D341Med (cell line): Measurements from ENCODE around the gene TPP1.

Source experiments
- DNase-seq: peaks from one replicate; pipeline ENCODE4 v3.0.0; 2012; ENCODE audit warnings: low spot score

Gene TPP1

DNA sequence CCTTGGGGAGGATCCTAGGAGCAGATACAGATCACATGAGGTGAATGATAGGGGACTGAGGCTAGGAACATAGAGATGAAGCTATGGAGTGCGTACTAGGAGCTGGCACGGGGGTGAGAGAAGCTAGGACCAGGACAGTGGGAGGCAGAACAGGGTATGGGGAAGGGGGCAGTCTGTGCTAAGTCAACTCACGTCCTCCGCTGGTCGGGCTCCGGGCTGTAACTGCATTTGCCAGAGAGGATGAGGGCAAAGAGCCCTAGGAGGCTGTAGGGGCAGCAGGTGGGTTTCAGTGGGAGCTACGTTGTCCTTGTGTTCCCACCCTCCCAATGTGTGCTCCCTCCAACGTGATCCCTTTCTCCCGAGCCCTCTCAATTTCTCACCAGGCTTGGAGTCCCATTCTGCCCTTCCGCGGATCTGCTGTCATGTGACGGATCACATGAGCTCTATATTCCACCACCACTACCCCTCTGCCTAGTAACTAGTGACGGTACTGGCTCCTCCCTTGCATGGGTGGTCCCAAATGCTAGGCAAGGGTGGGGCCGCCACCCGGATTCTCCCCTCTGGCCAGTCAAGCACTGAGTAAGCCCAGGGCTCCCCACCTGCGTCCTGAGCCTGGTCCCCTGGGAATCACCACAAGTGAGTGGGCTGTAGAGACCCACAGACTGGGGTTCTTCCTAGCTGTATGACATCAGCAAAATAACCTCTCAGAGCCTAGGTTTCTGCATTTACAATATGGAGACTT is at the start of gene TPP1:
Gene TPP1, minus strand, starts transcription at position 419 of the 742 bp plus-strand sequence. Its CDS starts 22 bp downstream, at position 397.
- peak; percentile 95 for DNase-seq

GRCh38 chr11:6667733-6668374 is 48.6 kb upstream of the TPP1 start:
- no peak for DNase-seq

- DNase-seq = no peak
Measured at GRCh38 chr11:6666302-6667183, 47.3 kb upstream of the TPP1 start.

DNA sequence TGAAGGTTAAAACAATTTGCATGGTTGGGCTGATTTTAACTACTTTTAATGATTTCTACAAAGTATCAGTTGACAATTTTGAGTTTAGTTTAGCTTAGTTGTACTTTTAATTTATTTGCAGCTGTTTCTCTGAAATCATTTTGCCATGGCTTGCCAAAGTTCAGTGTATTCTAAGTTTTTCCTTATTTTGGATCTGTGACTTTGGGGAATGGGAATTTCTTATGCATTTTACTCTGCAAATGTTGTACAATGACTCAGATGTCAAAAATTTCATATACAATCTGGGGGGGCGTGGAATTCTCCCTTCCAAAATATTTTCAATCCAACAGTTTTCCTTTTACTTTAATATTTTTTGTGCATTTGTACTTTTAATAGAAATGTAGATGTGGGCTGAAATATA is 45.3 kb upstream of the TPP1 start:
- DNase-seq = no peak

- no peak for DNase-seq
Measured at GRCh38 chr11:6663794-6664469, 44.7 kb upstream of the TPP1 start.

DNA sequence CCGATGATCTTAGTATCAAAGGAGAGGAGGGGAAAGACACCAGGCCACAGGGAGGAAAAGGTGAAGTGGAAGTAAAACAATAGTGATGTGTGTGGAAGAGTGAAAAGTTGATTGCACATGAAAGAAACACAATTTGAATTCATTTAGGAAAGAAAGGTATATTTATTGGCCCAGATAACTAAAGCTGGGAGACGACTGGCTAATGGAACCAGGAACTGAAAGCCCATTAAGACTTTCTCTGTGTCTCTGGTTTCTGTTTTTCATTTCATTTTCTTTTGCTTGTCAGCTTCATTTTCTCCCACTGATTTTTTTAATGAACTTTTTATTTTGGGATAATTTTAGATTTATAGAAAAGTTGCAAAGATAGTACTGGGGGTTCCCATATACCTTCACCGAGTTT is 41.5 kb upstream of the TPP1 start:
- no peak for DNase-seq

- DNase-seq = no peak
Measured at GRCh38 chr11:6658647-6659046, 39.4 kb upstream of the TPP1 start.

DNA sequence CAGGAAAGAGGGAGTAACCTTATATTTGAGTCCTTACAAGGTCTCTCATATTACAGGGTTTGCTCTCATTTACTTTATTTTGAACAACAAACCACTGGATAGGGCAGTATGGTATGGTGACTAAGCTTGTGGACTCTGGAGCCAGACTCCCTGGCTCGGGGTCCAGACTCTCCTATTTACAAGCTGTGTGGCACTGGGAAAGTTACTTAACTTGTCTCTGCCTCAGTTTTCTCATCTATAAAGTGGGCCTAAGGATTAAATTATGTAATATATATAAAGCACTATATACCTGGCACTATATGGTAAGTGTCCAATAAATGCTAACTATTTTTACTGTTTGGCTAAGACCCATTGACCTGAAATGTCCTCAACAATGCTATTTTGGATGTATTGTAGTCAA is 38.1 kb upstream of the TPP1 start:
- DNase-seq = no peak

DNA sequence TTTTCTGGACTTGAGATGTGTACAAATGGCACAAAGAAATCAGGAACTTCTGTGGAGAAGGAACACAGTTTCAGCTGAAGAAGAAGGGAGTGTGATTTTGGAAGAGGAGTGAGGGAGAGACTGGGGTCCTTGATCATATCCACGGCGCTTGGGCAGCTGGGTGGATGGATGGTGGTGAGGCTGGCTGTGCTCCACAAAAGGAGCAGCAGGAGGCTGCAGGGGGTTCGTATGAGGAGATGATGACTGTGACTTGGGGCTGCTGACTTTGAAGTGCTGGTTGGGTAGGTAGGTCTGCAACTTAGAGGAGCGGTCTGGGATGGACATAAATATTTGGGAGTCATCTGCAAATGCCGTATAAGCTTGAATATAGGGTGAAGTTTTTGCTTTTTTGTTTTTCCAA is 37.7 kb upstream of the TPP1 start:
- DNase-seq = no peak

DNA sequence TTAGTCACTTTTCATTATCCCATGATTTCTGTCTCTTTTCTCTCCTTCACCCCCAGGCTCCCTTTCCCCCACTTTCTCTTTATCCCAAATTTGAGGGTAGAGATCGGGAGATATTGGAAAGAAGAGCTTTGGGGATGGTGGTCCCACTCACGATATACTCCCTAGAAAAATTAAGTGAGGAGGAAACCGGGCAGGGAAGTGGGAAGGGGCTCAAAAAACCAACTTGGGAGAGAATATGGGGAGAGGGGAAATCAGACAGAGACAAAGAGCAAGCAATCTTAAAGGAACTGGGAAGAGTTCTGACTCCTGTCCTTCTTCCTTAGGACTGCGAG is 37.3 kb upstream of the TPP1 start:
- DNase-seq = no peak

GRCh38 chr11:6655790-6656583 is 36.8 kb upstream of the TPP1 start, which contains the start of gene DCHS1:
Gene DCHS1 (minus strand): TSS chr11:6655809. CDS start chr11:6641613, 14,196 bp downstream.
- DNase-seq = no peak

DNA sequence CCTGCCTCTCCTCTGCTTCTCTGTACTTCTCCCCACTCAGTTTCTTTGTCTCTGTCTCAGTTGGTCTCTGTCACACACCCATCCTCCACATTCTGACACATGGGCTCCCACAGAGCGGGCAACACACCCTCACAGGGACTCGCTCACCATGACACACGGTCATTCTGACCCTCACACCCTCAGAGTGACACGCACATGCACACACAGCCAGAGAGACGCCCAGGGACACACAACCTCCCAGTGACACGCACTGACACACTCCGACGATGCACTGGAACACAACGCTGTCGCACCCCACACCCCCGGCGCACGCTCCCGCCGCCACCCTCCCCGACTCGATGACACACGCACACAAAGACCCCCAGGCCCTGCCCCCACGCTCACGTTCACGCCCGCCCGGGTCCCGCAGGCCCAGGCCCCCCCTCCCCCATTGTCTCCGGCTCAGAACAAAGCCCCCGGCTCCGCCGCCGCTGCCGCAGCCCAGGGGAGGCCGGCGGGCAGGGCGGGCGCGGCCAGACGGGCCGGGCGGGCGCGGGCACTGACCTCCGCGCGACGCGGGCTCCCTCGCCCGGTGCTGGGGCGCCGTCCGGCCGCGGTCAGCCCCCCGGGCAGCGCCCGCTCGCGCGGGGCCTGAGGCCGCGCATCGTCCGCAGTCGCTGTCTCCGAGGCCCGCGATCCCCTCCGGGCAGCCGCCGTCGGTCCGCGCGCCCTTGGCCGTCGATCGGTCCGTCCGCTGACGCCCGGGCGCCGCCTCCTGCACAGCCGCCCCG is 36.0 kb upstream of the TPP1 start:
- DNase-seq = peak; percentile 62

GRCh38 chr11:6654281-6655019 is 35.2 kb upstream of the TPP1 start:
- DNase-seq = no peak

DNA sequence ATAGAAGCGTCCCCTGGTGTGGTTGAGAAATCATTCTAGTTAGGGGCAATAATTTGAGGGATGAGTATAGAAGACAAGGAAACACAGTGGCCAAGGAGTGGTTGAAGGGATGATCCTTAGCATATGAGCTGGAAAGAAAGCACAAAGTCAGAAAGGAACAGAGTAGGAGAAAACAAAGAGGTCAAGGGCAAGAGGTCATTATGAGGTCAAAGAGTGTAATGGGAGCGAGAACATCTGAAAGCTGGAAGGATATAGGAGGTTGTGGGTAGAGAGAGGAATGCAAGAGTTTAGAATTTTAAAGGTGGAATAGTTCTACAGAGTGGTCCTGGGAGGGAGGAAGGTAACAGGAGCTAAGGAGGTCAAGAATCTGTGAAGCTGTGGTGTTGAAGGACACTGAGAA is 34.4 kb upstream of the TPP1 start:
- DNase-seq = no peak

- DNase-seq = no peak
Measured at GRCh38 chr11:6653097-6653496, 33.9 kb upstream of the TPP1 start.

DNA sequence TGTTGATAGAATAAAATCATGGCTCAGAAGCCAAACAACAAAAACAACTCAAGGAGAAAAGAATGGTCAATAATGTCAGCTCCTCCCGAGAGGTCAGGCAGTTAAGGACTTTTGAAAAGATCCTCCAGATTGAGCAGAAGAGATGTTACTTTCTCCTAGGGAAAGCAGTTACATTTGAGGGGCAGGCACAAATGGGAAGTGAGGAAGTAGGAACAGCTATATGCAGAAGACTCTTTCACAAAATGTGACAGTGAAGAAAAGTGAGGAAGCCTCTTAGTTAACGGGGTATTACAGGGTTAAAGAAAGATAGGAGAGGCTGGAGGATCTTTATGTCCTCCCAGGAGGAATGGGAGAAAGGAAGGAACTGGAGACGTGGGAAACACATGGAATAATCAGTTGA is 33.0 kb upstream of the TPP1 start:
- DNase-seq = no peak

DNA sequence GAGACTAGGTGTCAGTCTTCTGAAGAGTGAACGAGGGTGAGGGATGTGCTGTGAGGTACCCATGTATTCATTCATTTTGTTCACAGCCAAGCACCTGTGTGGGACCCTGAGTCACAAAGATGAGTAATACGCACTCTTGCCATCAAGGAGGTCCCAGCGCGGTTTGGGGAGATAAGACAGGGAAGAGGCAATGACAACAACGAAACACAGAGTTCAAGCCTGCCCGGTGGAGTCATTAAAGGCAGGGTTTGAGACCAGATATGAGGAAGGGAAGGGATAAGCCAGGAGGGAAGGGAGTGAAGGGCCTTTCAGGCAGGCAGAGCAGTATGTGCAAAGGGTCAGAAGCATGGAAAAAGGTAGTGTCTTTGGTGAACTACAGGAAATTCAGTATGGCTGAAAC is 31.8 kb upstream of the TPP1 start:
- no peak for DNase-seq

- no peak for DNase-seq
Measured at GRCh38 chr11:6650104-6650503, 30.9 kb upstream of the TPP1 start.

- no peak for DNase-seq
Measured at GRCh38 chr11:6648501-6648900, 29.3 kb upstream of the TPP1 start.

DNA sequence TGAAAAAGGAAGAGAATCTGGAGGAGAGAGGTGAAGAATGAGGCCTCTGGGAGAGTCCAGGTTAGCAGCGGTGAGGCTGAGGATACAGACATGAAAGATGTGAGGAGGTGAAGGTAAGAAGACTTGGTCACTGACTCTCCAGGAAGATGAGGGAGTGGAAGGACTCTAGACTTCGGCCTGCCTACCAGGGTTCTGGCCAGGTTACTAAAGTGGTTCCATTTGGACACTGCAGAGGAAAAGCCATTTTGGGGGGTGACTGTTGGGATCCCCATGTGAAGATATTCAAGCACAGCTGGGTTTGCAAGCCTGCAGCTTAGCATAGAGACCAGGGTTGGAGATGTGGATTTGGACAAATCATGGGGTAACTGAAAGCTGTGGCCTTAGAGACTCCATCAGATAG is 28.6 kb upstream of the TPP1 start:
- no peak for DNase-seq
